Tibial nerve (tissue), 4 donors: ENCODE data around the gene CXCL12. TPM values are rescaled to one million over a fixed set of nuclear protein-coding genes. Genes with fewer than 3 reads are reported as not detected.

Source experiments
- DNase-seq, 2 donors: peaks; one replicate each; pipeline ENCODE4 v3.0.0-alpha.2; 2019; ENCODE audit warnings: low spot score in 2 of 2
- H3K27ac ChIP-seq, 4 donors: fragments of 200-600 bp; sonication (generic) in 3 of 4; one replicate each; pipeline ENCODE4 v1.5.1; 2017 to 2019; ENCODE audit warnings: mild to moderate bottlenecking in 1 of 4
- H3K27me3 ChIP-seq, 2 donors: fragments of 200-600 bp; sonication (generic) in 1 of 2; one replicate each; pipeline versions ENCODE4 v1.5.1 to v1.6.0; 2017 to 2019
- H3K36me3 ChIP-seq, 3 donors: fragments of 200-600 bp; sonication (generic); one replicate each; pipeline ENCODE4 v1.5.1; 2018 to 2019
- H3K4me1 ChIP-seq, 4 donors: fragments of 200-600 bp; sonication (generic) in 3 of 4; one replicate each; pipeline ENCODE4 v1.5.1; 2017 to 2019
- H3K4me3 ChIP-seq, 4 donors: fragments of 200-600 bp; sonication (generic) in 3 of 4; one replicate each; pipeline ENCODE4 v1.5.1; 2017 to 2019; ENCODE audit warnings: mild to moderate bottlenecking in 1 of 4, moderate library complexity in 1 of 4
- H3K9me3 ChIP-seq, 4 donors: fragments of 200-600 bp; sonication (generic) in 3 of 4; one replicate each; pipeline ENCODE4 v1.5.1; 2017 to 2019
- EP300 ChIP-seq, 2 donors: sonication (generic); formaldehyde crosslinking; IDR thresholded peaks; one replicate each; pipeline ENCODE4 v1.6.1; 2017; ENCODE audit warnings: antibody characterized with exemption in 2 of 2, mild to moderate bottlenecking in 1 of 2
- POLR2A ChIP-seq, 2 donors: fragments of 450-650 bp; IDR thresholded peaks; one replicate each; pipeline ENCODE4 v1.6.1; 2017; ENCODE audit warnings: antibody characterized with exemption in 2 of 2, mild to moderate bottlenecking in 2 of 2, moderate library complexity in 2 of 2
- WGBS, 2 donors: methylation state at CpG; one replicate each; pipeline ENCODE4 v1.1.5; 2018; 5-methylcytosine and 5-hydroxymethylcytosine counted together
- total RNA-seq, 4 donors: library from RNA; depleted of rRNA; stranded (reverse); fragments of >200 nt; gene quantifications; one replicate each; pipeline ENCODE4 v1.1.0, GENCODE V29; 2016
- TF ChIP-seq, protein P1 (sequence below), 5 experiments: fragments of 200-600 bp in 3 of 5; fragments of 450-650 bp in 2 of 5; sonication (generic) in 3 of 5; IDR thresholded peaks; one replicate each; pipeline ENCODE4 v1.5.1; 2016 to 2019; ENCODE audit warnings: antibody characterized with exemption in 5 of 5, mild to moderate bottlenecking in 3 of 5, moderate library complexity in 2 of 5

CXCL12 gene
- total RNA-seq, 4 donors from 2014 or later: 35.0 to 119 (median 86.4) TPM

DNA sequence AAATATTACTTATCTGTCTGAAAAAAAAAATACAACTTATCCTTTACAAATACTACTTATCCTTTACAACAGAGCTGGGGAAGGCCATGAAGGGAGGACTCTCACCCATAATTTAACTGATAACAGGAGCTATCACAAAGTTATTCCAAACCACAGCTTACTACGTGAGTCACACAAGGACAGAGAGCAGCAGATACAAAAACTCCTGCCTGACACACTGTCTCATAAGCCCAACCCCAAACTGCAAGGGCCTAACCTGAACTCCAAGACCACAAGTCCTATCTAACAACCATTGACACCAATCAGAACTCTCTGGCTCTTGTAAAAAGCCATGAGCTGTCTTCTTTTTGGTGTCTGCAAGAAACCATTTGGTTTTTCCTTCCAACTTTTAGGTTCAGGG, 28.5 kb upstream of the CXCL12 start:
- Histone ChIP-seq H3K4me3 (no peak overlapping the region), H3K36me3 (no peaks in the 10 kb centered on the region), H3K27me3 (no peaks in the 10 kb centered on the region), H3K9me3 (peaks cover 0 to 34% (median 0%) of the 10 kb centered on the region in 4 donors), H3K27ac (no peak overlapping the region), H3K4me1 (peaks cover 0 to 21% (median 3%) of the 10 kb centered on the region in 4 donors)
- 85 to 90% methylated on average over 1 of the region's 1 CpG for WGBS, 2 donors
- TF ChIP-seq EP300 (IDR thresholded peaks at IDR 0.05) (no peak), POLR2A (IDR thresholded peaks at IDR 0.05) (no peak)
- TF ChIP-seq, protein P1, sequence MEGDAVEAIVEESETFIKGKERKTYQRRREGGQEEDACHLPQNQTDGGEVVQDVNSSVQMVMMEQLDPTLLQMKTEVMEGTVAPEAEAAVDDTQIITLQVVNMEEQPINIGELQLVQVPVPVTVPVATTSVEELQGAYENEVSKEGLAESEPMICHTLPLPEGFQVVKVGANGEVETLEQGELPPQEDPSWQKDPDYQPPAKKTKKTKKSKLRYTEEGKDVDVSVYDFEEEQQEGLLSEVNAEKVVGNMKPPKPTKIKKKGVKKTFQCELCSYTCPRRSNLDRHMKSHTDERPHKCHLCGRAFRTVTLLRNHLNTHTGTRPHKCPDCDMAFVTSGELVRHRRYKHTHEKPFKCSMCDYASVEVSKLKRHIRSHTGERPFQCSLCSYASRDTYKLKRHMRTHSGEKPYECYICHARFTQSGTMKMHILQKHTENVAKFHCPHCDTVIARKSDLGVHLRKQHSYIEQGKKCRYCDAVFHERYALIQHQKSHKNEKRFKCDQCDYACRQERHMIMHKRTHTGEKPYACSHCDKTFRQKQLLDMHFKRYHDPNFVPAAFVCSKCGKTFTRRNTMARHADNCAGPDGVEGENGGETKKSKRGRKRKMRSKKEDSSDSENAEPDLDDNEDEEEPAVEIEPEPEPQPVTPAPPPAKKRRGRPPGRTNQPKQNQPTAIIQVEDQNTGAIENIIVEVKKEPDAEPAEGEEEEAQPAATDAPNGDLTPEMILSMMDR (IDR thresholded peaks at IDR 0.05): no peak
- DNase-seq: no peak

DNA sequence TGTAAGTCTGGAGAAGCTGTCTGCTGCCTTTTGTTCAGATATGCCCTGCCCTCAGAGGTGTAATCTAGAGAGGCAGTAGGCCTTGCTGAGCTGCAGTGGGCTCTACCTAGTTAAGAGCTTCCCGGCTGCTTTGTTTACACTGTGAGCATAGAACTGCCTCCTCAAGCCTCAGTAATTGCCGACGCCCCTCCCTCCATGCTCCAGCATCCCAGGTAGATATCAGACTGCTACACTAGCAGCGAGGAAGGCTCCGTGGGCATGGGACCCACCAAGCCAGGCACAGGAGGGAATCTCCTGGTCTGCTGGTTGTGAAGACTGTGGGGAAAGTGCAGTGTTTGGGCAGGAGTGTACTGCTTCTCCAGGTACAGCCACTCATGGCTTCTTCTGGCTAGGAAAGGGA, 26.4 kb upstream of the CXCL12 start:
- DNase-seq: no peak
- Histone ChIP-seq H3K27me3 (no peaks in the 10 kb centered on the region), H3K36me3 (no peaks in the 10 kb centered on the region), H3K9me3 (peaks cover 0 to 34% (median 0%) of the 10 kb centered on the region in 4 donors), H3K4me1 (peaks cover 0 to 7% (median 0%) of the 10 kb centered on the region in 4 donors), H3K27ac (no peak overlapping the region), H3K4me3 (no peak overlapping the region)
- TF ChIP-seq EP300 (IDR thresholded peaks at IDR 0.05): no peak
- TF ChIP-seq POLR2A (IDR thresholded peaks at IDR 0.05): no peak
- TF ChIP-seq, protein P1 (IDR thresholded peaks at IDR 0.05): no peak
- 94 to 95% methylated on average over 5 of the region's 5 CpGs for WGBS, 2 donors

DNA sequence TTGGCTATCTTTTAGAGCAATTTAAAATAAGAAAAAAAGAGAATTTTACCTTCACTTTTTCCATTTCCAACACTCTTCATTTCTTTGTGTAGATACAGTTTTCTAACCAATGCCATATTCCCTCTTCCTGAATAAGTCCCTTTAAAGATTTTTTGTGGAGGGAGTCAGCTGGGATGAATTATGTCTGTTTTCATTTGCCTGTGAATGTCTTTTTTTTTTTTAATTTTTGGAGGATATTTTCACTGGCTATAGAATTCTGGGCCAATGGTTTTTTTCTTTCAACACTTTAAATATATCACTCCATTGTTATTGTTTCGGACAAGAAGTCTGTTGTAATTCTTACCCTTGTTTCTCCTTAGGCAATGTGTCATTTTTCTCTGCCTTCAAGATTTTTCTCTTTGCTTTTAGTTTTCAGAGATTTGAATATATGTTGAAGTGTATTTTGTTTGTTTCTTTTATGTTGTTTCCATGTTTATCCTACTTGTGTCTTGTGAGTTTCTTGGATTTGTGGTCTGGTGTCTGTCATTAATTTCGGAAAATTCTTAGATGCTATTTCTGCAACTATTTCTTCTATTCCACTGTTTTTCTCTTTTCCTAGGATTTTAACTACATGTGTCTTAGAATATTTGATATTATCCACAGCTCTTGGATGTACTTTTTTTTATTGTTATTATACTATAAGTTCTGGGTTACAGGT, 20.0 kb upstream of the CXCL12 start:
- H3K4me3 ChIP-seq: no peak overlapping the region
- WGBS, 2 donors: 89 to 91% methylated on average over 2 of the region's 2 CpGs
- H3K27me3 ChIP-seq: no peaks in the 10 kb centered on the region
- no peak for DNase-seq
- H3K9me3 ChIP-seq: peaks cover 0 to 9% (median 0%) of the 10 kb centered on the region in 4 donors
- H3K4me1 ChIP-seq: no peaks in the 10 kb centered on the region
- no peak overlapping the region for H3K27ac ChIP-seq
- TF ChIP-seq, protein P1 (IDR thresholded peaks at IDR 0.05): no peak
- TF ChIP-seq EP300 (IDR thresholded peaks at IDR 0.05): no peak
- no peaks in the 10 kb centered on the region for H3K36me3 ChIP-seq

DNA sequence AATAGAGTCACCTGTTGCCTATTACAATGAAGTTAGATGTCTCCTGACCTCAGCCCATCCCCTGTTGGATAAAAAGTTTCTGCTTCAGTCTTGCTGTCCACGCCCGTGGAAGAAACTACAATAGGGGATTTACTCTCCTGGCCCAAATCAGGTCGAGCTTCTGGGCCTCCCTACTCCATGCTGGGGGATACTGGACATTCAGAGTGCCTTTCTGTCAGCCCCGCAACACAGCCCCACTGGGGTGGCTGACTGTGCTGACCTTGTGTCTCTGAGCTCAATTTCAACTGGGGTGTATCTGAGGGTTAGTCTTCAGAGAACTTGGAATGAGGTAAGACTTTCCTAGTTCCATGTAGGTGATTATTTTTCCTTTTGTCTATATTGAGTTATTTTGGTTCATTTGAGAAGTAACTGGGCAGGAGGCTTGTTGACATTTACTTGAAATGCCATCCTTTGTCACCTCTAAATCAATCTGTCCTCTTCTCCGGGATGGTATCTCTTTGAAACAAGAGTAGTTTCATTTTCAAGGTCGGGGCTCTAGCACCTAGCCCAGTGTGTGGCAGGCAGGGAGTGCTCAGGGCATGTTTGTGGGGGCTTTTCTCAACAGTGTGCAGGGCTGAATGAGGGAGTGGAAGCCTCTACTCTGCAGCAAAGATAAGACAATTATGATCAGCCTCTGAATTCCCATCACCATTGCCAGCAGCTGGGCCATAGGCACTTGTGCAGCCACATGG, 17.7 kb upstream of the CXCL12 start:
- TF ChIP-seq EP300 (IDR thresholded peaks at IDR 0.05): no peak
- TF ChIP-seq, protein P1 (IDR thresholded peaks at IDR 0.05): no peak
- TF ChIP-seq POLR2A (IDR thresholded peaks at IDR 0.05): no peak
- 75 to 76% methylated on average over 6 of the region's 6 CpGs for WGBS, 2 donors
- Histone ChIP-seq H3K27me3 (no peaks in the 10 kb centered on the region), H3K9me3 (peaks cover 0 to 9% (median 0%) of the 10 kb centered on the region in 4 donors), H3K4me1 (peaks cover 0 to 9% (median 0%) of the 10 kb centered on the region in 4 donors), H3K4me3 (no peak overlapping the region), H3K27ac (no peak overlapping the region), H3K36me3 (no peaks in the 10 kb centered on the region)
- no peak for DNase-seq

DNA sequence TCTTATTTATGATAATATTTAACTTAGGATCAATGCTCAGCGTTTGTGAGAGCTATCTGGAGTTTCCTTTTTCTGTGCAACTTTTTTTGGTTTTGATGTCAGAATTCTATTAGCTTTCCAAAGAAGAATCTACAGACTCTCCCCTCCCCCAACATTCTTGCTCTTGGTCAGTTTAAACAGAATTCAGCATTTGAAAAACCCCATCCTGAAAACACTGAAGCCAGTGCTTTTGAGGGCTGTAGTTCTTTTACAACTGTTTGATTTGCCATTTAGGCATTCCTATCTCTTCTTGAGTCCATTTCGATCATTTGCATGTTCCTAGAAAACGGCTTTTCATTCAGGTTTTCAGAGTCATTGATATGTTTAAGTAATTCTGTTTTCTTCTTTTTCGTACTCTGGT, 15.6 kb upstream of the CXCL12 start:
- WGBS, 2 donors: 50 to 51% methylated on average over 4 of the region's 4 CpGs

More for the DNA sequence above, 15.6 kb upstream of the CXCL12 start:
- TF ChIP-seq, protein P1 (IDR thresholded peaks at IDR 0.05): no peak
- no peak for TF ChIP-seq POLR2A (IDR thresholded peaks at IDR 0.05)
- peaks cover 0 to 8% (median 0%) of the 10 kb centered on the region in 4 donors for H3K9me3 ChIP-seq
- no peaks in the 10 kb centered on the region for H3K36me3 ChIP-seq
- peaks cover 0 to 9% (median 0%) of the 10 kb centered on the region in 4 donors for H3K4me1 ChIP-seq
- no peaks in the 10 kb centered on the region for H3K27me3 ChIP-seq
- H3K4me3 ChIP-seq: no peak overlapping the region
- no peak overlapping the region for H3K27ac ChIP-seq
- no peak for DNase-seq
